Neural progenitor cell (in vitro differentiated cells): ENCODE data around the gene KCNS1.

ENCODE experiments used
- CTCF ChIP-seq: fragments of 200-600 bp; sonication (generic); IDR thresholded peaks from 2 replicates; pipeline ENCODE4 v1.5.1; 2017; ENCODE audit warnings: antibody characterized with exemption, mild to moderate bottlenecking
- EZH2 ChIP-seq: fragments of 200-600 bp; sonication (generic); IDR thresholded peaks from 2 replicates; pipeline ENCODE4 v1.6.1; 2017; ENCODE audit warnings: antibody characterized with exemption, mild to moderate bottlenecking, moderate library complexity

DNA sequence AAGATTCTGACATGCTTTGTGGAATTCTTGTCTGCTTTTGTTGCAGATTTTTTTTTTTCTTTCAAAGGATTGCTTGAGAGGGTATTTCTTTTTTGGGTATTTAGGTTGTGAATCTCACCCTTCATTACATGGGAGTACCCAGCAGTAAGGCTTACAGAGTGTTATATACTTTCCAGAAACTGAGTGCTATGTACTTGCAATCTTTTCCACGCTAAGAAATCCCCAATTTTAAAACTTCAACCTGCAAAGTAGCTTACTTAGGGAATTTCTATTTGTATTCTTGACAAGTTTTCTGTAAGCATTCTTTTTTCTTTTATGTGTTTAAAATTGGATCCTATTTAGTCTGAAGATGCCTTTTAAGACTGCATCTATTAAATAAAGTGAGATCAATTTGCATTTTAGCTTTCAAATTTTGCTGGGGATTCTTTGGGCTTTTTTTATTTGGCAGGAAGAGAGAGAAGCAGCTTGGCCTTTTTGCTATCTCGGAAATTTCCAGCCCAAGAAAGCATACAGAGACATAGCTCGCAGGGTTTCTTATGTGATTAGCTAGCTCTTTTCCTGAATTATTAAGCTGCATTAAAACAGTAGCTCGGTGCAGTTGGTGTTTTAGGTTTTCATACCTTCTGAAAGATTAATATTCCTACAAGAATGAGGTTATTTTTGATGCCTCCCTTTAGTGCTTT lies 42.6 kb downstream of the KCNS1 start:
- TF ChIP-seq CTCF: no peak
- no peak for TF ChIP-seq EZH2
